Coronary artery (tissue), 2 donors: ENCODE data around the gene CORO7.

ENCODE experiments used
- DNase-seq: peaks from one replicate; pipeline ENCODE4 v3.0.0-alpha.2; 2017; ENCODE audit warnings: low spot score
- H3K27ac ChIP-seq, 2 donors: fragments of 200-600 bp; sonication (generic); one replicate each; pipeline ENCODE4 v1.5.1; 2016 to 2019
- H3K4me3 ChIP-seq: fragments of 200-600 bp; sonication (generic); 2 replicates; pipeline ENCODE4 v1.5.1; 2016; ENCODE audit warnings: mild to moderate bottlenecking, moderate library complexity
- TF ChIP-seq, protein P1 (sequence below): fragments of 200-600 bp; sonication (generic); IDR thresholded peaks from one replicate; pipeline ENCODE4 v1.5.1; 2019; ENCODE audit warnings: antibody characterized with exemption

The CORO7 gene

GRCh38 chr16:4414187-4414917, 2.0 kb downstream of the CORO7 start:
- TF ChIP-seq, protein P1, sequence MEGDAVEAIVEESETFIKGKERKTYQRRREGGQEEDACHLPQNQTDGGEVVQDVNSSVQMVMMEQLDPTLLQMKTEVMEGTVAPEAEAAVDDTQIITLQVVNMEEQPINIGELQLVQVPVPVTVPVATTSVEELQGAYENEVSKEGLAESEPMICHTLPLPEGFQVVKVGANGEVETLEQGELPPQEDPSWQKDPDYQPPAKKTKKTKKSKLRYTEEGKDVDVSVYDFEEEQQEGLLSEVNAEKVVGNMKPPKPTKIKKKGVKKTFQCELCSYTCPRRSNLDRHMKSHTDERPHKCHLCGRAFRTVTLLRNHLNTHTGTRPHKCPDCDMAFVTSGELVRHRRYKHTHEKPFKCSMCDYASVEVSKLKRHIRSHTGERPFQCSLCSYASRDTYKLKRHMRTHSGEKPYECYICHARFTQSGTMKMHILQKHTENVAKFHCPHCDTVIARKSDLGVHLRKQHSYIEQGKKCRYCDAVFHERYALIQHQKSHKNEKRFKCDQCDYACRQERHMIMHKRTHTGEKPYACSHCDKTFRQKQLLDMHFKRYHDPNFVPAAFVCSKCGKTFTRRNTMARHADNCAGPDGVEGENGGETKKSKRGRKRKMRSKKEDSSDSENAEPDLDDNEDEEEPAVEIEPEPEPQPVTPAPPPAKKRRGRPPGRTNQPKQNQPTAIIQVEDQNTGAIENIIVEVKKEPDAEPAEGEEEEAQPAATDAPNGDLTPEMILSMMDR, result no peak
- Histone ChIP-seq H3K27ac (no peak overlapping the region), H3K4me3 (no peak overlapping the region)
- no peak for DNase-seq

GRCh38 chr16:4412854-4413253, 3.5 kb downstream of the CORO7 start:
- DNase-seq, result no peak
- TF ChIP-seq, protein P1, result no peak
- Histone ChIP-seq H3K27ac (no peak overlapping the region), H3K4me3 (no peak overlapping the region)

DNA sequence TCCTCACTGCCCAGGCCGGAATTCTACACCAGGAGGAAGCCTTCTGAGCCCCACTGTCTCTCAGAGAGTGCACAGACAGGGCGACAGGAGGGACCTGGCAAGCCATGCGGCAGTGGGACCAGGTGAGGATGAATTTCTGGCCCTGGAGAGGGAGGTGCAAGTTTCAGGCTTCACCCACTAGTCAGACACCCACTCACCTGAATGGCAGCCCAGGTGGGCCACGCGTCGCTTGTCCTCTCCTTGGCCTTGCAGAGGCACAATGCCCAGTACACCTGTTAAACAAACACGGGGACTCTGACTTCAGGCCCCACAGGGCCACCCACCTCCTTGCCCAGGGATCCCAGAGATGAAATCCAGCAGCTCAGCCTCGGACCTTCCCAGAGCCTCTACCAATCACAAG, 4.2 kb downstream of the CORO7 start:
- Histone ChIP-seq H3K27ac (peak overlapping the region in 1 of 2 donors; percentile 42), H3K4me3 (no peak overlapping the region)
- TF ChIP-seq, protein P1, result no peak
- DNase-seq, result no peak

GRCh38 chr16:4411684-4412083, 4.7 kb downstream of the CORO7 start:
- no peak overlapping the region for H3K4me3 ChIP-seq
- DNase-seq, result no peak

GRCh38 chr16:4410335-4411075, 5.9 kb downstream of the CORO7 start:
- Histone ChIP-seq H3K4me3 (no peak overlapping the region), H3K27ac (no peak overlapping the region)
- no peak for DNase-seq
- TF ChIP-seq, protein P1, result no peak

More at GRCh38 chr16:4411684-4412083, 4.7 kb downstream of the CORO7 start:
- TF ChIP-seq, protein P1, result no peak
- peak overlapping the region in 1 of 2 donors; percentile 42 for H3K27ac ChIP-seq

GRCh38 chr16:4409081-4409932, 7.1 kb downstream of the CORO7 start:
- Histone ChIP-seq H3K27ac (no peak overlapping the region), H3K4me3 (no peak overlapping the region)
- no peak for DNase-seq
- TF ChIP-seq, protein P1, result no peak
